ENCODE results near the gene ZEB2.

GRCh38 chr2:144519597-144519933 is 354 bp downstream of the ZEB2 start:
- TF ChIP-seq CTCF (IDR thresholded peaks at IDR 0.05; ENCODE audit: low read depth, low read length, poor library complexity, severe bottlenecking) (no peak), EZH2phosphoT487 (IDR thresholded peaks at IDR 0.05; ENCODE audit: borderline replicate concordance, low read length) (no peak)
